CD8-positive, alpha-beta memory T cell (primary cell): ENCODE data around the gene RGS3. TPM values are rescaled to one million over a fixed set of nuclear protein-coding genes. Genes with fewer than 3 reads are reported as not detected.

Source experiments
- CTCF ChIA-PET: fragments of 350-600 bp; sonication (Branson Sonifier 250); formaldehyde crosslinking; loops from one replicate; lab custom pipeline; 2021; ENCODE audit warnings: antibody characterized with exemption; lab: Charles Lee
- POLR2A ChIA-PET: fragments of 350-600 bp; sonication (Branson Sonifier 250); formaldehyde crosslinking; loops from one replicate; lab custom pipeline; 2021; ENCODE audit warnings: antibody characterized with exemption; lab: Charles Lee
- DNase-seq, 5 donors: peaks; one replicate each; pipeline versions ENCODE4 v3.0.0 to v3.0.0-alpha.2; 2020 to 2022; ENCODE audit warnings: mixed read lengths in 1 of 5
- H3K27ac ChIP-seq: one replicate; pipeline ENCODE4 v1.7.0; 2013; ENCODE audit warnings: low read depth, mild to moderate bottlenecking, low read length, moderate library complexity
- H3K27me3 ChIP-seq: 2 replicates; pipeline ENCODE4 v1.7.0; 2013; ENCODE audit warnings: low read length, mild to moderate bottlenecking; ENCODE audit not compliant: insufficient read depth, poor library complexity, severe bottlenecking
- H3K36me3 ChIP-seq: 2 replicates; pipeline ENCODE4 v1.7.0; 2013; ENCODE audit warnings: mild to moderate bottlenecking, low read length, moderate library complexity; ENCODE audit not compliant: insufficient read depth
- H3K4me1 ChIP-seq: 2 replicates; pipeline ENCODE4 v1.7.0; 2013; ENCODE audit warnings: mild to moderate bottlenecking, low read length, moderate library complexity; ENCODE audit not compliant: insufficient read depth
- H3K4me3 ChIP-seq: 2 replicates; pipeline ENCODE4 v1.7.0; 2013; ENCODE audit warnings: mild to moderate bottlenecking, low read length
- H3K9me3 ChIP-seq: 2 replicates; pipeline ENCODE4 v1.7.0; 2013; ENCODE audit warnings: mild to moderate bottlenecking, low read length
- H3K27ac Mint-ChIP-seq, 8 donors: one replicate each; pipeline ENCODE4 v1.8.0; 2020 to 2021; ENCODE audit warnings: mixed read lengths in 8 of 8, mild to moderate bottlenecking in 6 of 8, inconsistent platforms in 3 of 8, moderate library complexity in 3 of 8
- H3K27me3 Mint-ChIP-seq, 2 donors: one replicate each; pipeline ENCODE4 v1.8.0; 2020 to 2021; ENCODE audit warnings: mixed read lengths in 2 of 2, mild to moderate bottlenecking in 1 of 2, moderate library complexity in 1 of 2
- H3K36me3 Mint-ChIP-seq, 3 donors: one replicate each; pipeline ENCODE4 v1.8.0; 2020 to 2021; ENCODE audit warnings: mixed read lengths in 3 of 3, inconsistent platforms in 1 of 3, mild to moderate bottlenecking in 1 of 3
- H3K4me1 Mint-ChIP-seq, 3 donors: one replicate each; pipeline ENCODE4 v1.8.0; 2020 to 2021; ENCODE audit warnings: mixed read lengths in 3 of 3, inconsistent platforms in 1 of 3, mild to moderate bottlenecking in 1 of 3
- H3K4me3 Mint-ChIP-seq, 7 donors: one replicate each; pipeline ENCODE4 v1.8.0; 2020 to 2021; ENCODE audit warnings: mixed read lengths in 7 of 7, mild to moderate bottlenecking in 6 of 7, moderate library complexity in 4 of 7, inconsistent platforms in 2 of 7
- H3K9me3 Mint-ChIP-seq, 5 donors: one replicate each; pipeline ENCODE4 v1.8.0; 2020 to 2022; ENCODE audit warnings: mixed read lengths in 5 of 5, mild to moderate bottlenecking in 3 of 5, moderate library complexity in 2 of 5, inconsistent platforms in 1 of 5
- polyA plus RNA-seq: library from polyadenylated mRNA; unstranded; fragments of 300-500 nt; fragmentation: Illumina TruSeq; gene quantifications from one replicate; pipeline ENCODE4 v1.2.3, GENCODE V29; 2021
- total RNA-seq, 2 experiments: library from RNA; stranded (reverse); gene quantifications; one replicate each; pipeline ENCODE4 v1.2.3, GENCODE V29; 2021

Gene RGS3
- total and polyA plus RNA-seq, 3 experiments from 2014 or later = 59.8 to 91.2 (median 89.2) TPM

DNA sequence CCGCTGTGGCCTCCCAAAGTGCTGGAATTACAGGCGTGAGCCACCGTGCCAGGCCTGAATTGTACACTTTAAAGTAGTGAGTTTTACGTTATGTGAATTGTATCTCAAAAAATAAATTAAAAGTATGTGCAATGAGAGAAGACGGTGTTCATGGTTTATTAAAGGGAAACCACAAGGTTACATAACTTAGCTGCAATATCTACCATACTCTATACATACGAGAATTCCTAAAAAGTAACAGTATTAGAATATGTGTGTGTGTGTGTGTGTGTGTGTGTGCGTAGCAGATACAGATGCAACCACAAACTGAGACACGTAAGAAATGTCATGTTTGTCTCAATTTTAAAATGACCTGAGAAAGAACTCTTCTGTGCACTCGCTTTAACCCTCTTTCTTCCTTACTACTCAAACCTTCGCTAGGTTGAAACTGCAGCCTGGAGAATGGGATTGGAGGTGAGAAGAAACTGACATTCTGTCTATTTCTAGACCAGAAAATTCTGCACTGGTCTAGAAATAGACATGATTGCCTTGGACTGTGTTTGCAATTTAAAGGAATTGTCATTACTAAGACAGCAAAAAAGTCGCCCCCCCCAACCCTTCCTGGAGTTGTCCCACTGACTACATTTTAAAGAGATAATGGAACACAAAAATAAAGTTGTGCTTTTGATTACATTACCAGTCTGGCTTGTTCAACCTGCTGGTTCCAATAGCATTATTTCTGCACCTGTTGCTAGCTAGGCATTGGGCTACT lies 167.0 kb downstream of the RGS3 start:
- DNase-seq = no peak
- H3K4me3 ChIP-seq = no peak overlapping the region
- H3K4me1 ChIP-seq = no peaks in the 10 kb centered on the region
- Mint-ChIP-seq H3K27me3 (peaks cover 8 to 17% of the 10 kb centered on the region in 2 donors), H3K9me3 (no peaks in the 10 kb centered on the region), H3K27ac (no peak overlapping the region), H3K4me1 (no peaks in the 10 kb centered on the region), H3K4me3 (no peak overlapping the region), H3K36me3 (no peaks in the 10 kb centered on the region)
- ChIA-PET CTCF (no interaction called here), POLR2A (no interaction called here)
- no peaks in the 10 kb centered on the region for H3K36me3 ChIP-seq
- H3K27me3 ChIP-seq = no peaks in the 10 kb centered on the region
- H3K27ac ChIP-seq = no peak overlapping the region
- no peaks in the 10 kb centered on the region for H3K9me3 ChIP-seq

DNA sequence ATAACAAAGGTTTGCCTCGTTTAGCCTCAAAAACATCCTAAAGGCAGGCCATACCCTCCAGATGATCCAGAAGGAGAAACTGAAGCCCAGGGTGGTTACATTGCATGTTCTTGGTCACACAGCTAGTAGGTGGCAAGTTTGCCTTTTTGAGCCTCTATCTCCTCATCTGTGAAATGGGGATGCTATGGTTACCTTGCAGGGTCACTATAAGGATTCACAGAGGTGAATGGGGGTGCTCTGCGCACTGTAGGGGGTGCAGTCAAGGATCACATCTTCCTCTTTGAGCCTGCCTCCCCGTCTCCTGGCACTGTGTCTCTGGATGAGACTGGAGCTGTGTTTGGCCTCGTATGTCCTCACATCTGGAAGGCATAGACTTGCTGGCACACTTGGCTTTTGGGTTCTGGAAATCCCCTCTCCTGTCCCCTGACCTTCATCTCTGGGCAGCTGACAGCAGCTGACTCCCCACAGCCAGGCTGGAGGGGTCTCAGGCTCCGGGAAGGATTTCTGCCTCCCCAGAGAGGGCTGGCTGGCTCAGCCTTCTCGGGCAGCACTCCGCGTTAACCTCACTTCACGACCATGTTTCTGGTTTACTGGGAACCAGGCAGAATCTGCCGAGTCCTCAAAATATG lies 167.7 kb downstream of the RGS3 start:
- Mint-ChIP-seq H3K4me3 (no peak overlapping the region), H3K27me3 (peaks cover 8 to 17% of the 10 kb centered on the region in 2 donors), H3K9me3 (no peaks in the 10 kb centered on the region), H3K27ac (no peak overlapping the region), H3K4me1 (no peaks in the 10 kb centered on the region), H3K36me3 (no peaks in the 10 kb centered on the region)
- H3K4me1 ChIP-seq = no peaks in the 10 kb centered on the region
- no peak for DNase-seq
- H3K27me3 ChIP-seq = no peaks in the 10 kb centered on the region
- H3K4me3 ChIP-seq = no peak overlapping the region
- H3K27ac ChIP-seq = no peak overlapping the region
- CTCF ChIA-PET = no interaction called here
- POLR2A ChIA-PET = no interaction called here
- H3K9me3 ChIP-seq = no peaks in the 10 kb centered on the region
- H3K36me3 ChIP-seq = no peaks in the 10 kb centered on the region

DNA sequence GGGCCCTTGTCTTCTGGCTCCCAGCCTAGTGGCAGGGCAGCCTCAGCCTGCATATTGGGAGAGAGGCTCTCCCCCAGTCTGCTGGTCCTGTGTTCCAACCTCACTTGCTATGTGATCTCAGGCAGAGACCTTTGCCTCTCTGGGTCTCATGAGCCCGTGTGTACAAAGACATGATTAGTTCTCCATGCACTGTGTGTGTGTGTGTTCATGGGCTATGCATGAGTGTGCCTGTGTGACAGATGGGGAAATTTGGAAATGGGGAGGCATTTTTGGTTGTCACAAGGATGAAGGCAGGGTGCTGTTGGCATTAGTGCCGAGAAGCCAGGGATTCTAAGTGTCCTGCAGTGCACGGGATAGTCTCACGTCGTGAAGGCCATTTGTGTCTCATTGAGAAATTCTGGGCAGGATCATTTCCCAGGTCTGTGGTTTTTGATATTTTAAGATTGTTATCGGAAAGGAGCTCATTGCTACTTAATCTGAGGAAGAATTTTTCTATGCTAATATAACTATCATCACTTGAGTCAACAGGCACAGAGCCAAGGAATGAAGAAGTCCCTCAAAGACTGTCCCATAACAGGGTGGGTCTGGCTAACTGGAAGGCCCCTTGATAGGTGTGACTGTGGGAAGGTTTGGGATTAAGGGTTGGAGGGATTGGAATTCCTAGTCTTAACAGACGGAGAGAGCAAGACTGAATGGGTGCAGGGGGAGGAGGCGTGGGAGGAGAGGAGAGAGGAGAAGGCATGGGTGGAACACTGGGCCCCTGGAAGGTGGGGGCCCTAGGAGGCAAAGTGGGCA lies 168.5 kb downstream of the RGS3 start:
- H3K9me3 Mint-ChIP-seq = no peaks in the 10 kb centered on the region
- H3K4me1 Mint-ChIP-seq = no peaks in the 10 kb centered on the region
- Histone ChIP-seq H3K4me1 (no peaks in the 10 kb centered on the region), H3K27ac (no peak overlapping the region), H3K27me3 (no peaks in the 10 kb centered on the region), H3K36me3 (no peaks in the 10 kb centered on the region), H3K9me3 (no peaks in the 10 kb centered on the region), H3K4me3 (no peak overlapping the region)
- H3K27me3 Mint-ChIP-seq = peaks cover 10 to 17% of the 10 kb centered on the region in 2 donors
- no peak overlapping the region for H3K4me3 Mint-ChIP-seq
- H3K27ac Mint-ChIP-seq = no peak overlapping the region
- no peaks in the 10 kb centered on the region for H3K36me3 Mint-ChIP-seq
- CTCF ChIA-PET = no interaction called here
- no peak for DNase-seq
- POLR2A ChIA-PET = no interaction called here

DNA sequence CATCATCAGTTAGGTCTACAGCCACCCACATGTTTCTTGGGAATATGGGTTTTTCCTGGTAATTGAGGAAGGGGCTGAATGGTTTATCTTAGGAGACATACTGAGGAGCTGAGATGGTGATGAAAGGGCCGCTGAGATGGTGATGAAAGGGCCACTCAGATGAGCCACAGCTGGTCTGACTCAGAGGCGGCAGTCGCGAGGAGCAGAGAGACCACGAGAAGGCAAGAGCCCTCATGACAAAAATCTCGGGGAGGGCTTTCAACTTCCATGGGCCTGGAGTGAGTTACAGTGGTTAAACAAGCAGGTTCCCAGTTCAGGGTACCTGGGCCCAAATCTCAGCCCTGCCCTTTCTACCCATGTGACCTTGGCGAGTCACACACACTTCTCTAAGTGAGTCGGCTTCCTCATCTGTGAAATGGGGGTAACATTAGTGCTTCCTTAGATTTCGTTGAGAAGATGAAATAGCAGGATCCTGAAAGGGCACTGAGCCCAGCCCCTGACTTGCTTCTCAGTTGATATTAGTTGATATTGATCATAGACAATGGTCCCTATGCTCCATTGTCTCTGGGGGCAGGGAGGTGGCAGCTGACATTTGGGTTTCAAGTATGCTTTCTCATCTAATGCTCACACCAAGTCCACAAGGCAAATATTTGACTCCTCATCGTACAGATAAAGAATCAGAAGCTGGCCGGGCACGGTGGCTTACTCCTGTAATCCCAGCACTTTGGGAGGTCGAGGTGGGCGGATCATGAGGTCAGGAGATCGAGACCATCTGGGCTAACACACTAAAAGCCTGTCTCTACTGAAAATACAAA lies 169.5 kb downstream of the RGS3 start:
- peaks cover 7 to 17% of the 10 kb centered on the region in 2 donors for H3K27me3 Mint-ChIP-seq
- DNase-seq = no peak
- H3K36me3 ChIP-seq = no peaks in the 10 kb centered on the region
- no peak overlapping the region for H3K27ac ChIP-seq
- no peaks in the 10 kb centered on the region for H3K36me3 Mint-ChIP-seq
- ChIA-PET POLR2A (no interaction called here), CTCF (no interaction called here)
- no peaks in the 10 kb centered on the region for H3K9me3 ChIP-seq
- H3K4me3 Mint-ChIP-seq = no peak overlapping the region
- no peaks in the 10 kb centered on the region for H3K27me3 ChIP-seq
- no peak overlapping the region for H3K27ac Mint-ChIP-seq
- H3K4me1 ChIP-seq = no peaks in the 10 kb centered on the region
- H3K9me3 Mint-ChIP-seq = no peaks in the 10 kb centered on the region
- H3K4me1 Mint-ChIP-seq = no peaks in the 10 kb centered on the region
- no peak overlapping the region for H3K4me3 ChIP-seq

DNA sequence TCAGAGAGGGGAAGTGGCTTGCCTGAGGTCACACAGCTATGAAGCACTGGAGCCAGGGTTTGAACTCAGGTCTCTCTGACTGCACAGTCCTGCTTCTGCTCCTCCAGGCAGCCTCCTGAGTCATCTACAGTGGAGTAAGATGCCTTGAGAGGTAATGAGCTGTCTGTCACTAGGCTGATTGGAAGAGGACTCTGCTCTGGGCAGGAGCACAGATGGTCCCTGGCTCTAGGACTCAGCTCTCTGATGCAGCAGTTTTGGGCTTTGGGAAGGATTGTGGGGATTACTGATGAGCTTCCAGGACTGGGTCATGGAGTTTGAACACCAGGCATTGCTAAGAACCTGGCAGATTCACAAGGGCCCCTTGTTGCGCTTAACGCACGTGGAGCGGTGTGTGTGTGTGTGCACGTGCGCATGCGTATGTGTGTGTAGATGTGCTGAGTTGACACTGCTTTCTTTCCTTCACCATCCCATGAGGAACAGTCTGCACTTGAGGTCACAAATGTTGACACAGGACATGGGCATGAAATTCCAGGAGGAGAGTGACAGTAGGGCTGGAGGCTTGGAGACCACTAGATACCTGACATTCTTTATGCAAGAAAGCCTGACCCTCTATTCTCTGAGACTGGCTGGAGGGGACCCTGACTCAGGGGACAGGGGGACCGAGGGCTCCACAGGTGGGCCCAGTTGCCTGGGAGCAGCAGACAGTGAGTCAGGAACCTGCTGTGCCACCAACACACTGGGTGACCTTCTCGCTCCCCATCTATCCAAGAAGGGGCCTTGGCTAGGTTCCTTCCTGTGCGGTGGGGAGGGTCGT lies 170.5 kb downstream of the RGS3 start:
- no peak for DNase-seq
- Histone ChIP-seq H3K9me3 (no peaks in the 10 kb centered on the region), H3K27me3 (no peaks in the 10 kb centered on the region), H3K4me3 (no peak overlapping the region), H3K4me1 (no peaks in the 10 kb centered on the region), H3K27ac (no peak overlapping the region), H3K36me3 (no peaks in the 10 kb centered on the region)
- POLR2A ChIA-PET = no interaction called here
- Mint-ChIP-seq H3K4me3 (no peak overlapping the region), H3K27me3 (peaks cover 7 to 12% of the 10 kb centered on the region in 2 donors), H3K9me3 (no peaks in the 10 kb centered on the region), H3K4me1 (no peaks in the 10 kb centered on the region), H3K27ac (no peak overlapping the region), H3K36me3 (no peaks in the 10 kb centered on the region)
- CTCF ChIA-PET = no interaction called here

DNA sequence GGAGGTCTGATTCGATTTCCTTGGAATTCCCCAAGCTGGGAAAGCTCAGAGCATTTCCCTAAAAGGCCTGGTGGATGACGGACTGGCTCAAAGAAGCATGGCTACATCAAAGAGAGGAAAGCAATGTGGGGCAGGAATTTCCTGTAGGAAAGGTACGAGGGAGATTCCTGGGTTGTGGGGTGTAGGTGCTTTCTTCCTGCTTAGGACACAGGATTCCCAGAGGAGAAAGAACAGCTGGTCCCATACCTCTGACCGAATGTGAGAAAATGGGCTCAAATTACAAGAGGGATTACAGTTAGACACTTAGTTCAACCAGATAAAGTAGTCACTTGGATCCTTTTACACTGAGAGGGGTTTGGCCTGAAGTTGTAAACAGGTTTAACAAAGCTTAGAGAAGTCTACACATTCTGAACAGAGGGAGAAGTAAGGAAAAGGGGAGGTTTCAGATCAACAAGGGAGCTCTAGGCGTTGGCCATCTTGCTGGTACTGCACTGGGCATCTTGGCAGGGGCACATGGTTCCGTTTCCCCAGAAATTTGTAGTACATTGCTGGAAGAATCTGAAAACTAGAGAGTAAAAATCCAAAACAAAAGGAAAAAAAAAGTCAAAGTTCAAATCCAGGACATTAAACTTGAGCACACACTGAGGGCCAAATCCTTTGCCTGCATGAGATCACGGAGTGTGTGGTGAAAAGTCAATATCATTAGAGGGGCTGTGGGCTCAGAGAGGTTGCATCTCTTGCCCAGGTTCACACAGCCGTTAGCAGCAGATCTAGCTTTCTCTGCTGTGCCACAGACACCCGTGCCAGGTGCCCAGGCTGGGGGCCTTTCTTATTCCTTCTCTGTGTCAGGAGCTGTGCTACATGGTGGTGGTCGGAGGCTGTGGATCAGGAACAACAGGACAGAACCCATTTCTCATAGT lies 171.3 kb downstream of the RGS3 start:
- Histone ChIP-seq H3K4me1 (no peaks in the 10 kb centered on the region), H3K4me3 (no peak overlapping the region), H3K27ac (no peak overlapping the region), H3K36me3 (no peaks in the 10 kb centered on the region), H3K27me3 (no peaks in the 10 kb centered on the region), H3K9me3 (no peaks in the 10 kb centered on the region)
- Mint-ChIP-seq H3K27ac (peak overlapping the region in 1 of 8 donors; percentile 51), H3K27me3 (peaks cover 7 to 12% of the 10 kb centered on the region in 2 donors), H3K4me3 (no peak overlapping the region), H3K9me3 (no peaks in the 10 kb centered on the region), H3K36me3 (no peaks in the 10 kb centered on the region), H3K4me1 (no peaks in the 10 kb centered on the region)
- CTCF ChIA-PET = no interaction called here
- DNase-seq = no peak
- POLR2A ChIA-PET = no interaction called here

DNA sequence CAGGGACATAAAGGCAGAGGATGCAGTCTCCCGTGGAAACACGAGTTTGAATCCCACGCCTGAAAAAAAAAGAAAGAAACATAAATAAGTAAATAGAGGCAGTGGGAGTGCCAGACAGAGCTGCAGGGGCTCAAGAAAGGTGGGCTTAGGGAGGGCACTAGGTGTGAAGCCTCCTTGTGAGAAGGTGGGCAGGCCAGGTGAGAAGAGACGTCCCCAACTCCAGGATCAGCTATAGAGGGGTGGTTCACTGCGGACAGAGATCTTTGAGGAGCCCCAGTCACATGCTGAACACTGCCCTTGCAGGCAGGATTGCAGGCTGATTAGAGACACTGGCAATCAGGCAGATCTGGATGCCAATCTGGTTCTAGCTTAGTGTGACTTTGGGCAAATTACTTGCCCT lies 172.1 kb downstream of the RGS3 start:
- no peaks in the 10 kb centered on the region for H3K4me1 ChIP-seq
- no peak overlapping the region for H3K4me3 ChIP-seq
- no peaks in the 10 kb centered on the region for H3K9me3 Mint-ChIP-seq
- no peak overlapping the region for H3K27ac Mint-ChIP-seq
- no peaks in the 10 kb centered on the region for H3K36me3 Mint-ChIP-seq
- H3K27ac ChIP-seq = no peak overlapping the region
- no peaks in the 10 kb centered on the region for H3K4me1 Mint-ChIP-seq
- no peaks in the 10 kb centered on the region for H3K27me3 ChIP-seq
- no peak overlapping the region for H3K4me3 Mint-ChIP-seq
- POLR2A ChIA-PET = no interaction called here
- DNase-seq = no peak
- H3K27me3 Mint-ChIP-seq = peaks cover 7 to 12% of the 10 kb centered on the region in 2 donors
- no peaks in the 10 kb centered on the region for H3K36me3 ChIP-seq
- H3K9me3 ChIP-seq = no peaks in the 10 kb centered on the region
- CTCF ChIA-PET = no interaction called here
